Spinal cord (tissue), 10 donors: ENCODE measurements around the gene PRSS1. TPM values are rescaled to one million over a fixed set of nuclear protein-coding genes. Genes with fewer than 3 reads are reported as not detected.
"Not testable (repeated sequence)": the region's sequence is repeated elsewhere in the genome, so short reads cannot be mapped to it uniquely, and the experiment has no call there.

ENCODE experiments used
- DNase-seq, 6 donors: peaks; one replicate each; pipeline versions ENCODE4 v3.0.0 to v3.0.0-alpha.2; 2013 to 2015; ENCODE audit warnings: low spot score in 6 of 6, low read depth in 4 of 6
- H3K27ac ChIP-seq: one replicate; pipeline ENCODE4 v1.5.1; 2013; ENCODE audit warnings: low read depth, low read length, control low read depth
- H3K27me3 ChIP-seq: one replicate; pipeline ENCODE4 v1.6.1; 2013; ENCODE audit warnings: low read length; ENCODE audit not compliant: control insufficient read depth, insufficient read depth
- H3K36me3 ChIP-seq: one replicate; pipeline ENCODE4 v1.6.1; 2013; ENCODE audit warnings: low read length; ENCODE audit not compliant: control insufficient read depth, insufficient read depth
- H3K4me1 ChIP-seq: one replicate; pipeline ENCODE4 v1.6.1; 2013; ENCODE audit warnings: low read length; ENCODE audit not compliant: control insufficient read depth, insufficient read depth
- H3K4me3 ChIP-seq: one replicate; pipeline ENCODE4 v1.5.1; 2013; ENCODE audit warnings: low read depth, low read length, control low read depth
- H3K9me3 ChIP-seq: one replicate; pipeline ENCODE4 v1.6.1; 2013; ENCODE audit warnings: low read length; ENCODE audit not compliant: control insufficient read depth, insufficient read depth
- WGBS: methylation state at CpG from one replicate; pipeline ENCODE4 v1.1.5; 2013; ENCODE audit warnings: missing lambda C conversion rate; ENCODE audit not compliant: insufficient coverage; 5-methylcytosine and 5-hydroxymethylcytosine counted together
- polyA plus RNA-seq, 2 donors: library from polyadenylated mRNA; unstranded; fragments of 120-200 nt; gene quantifications; one replicate each; pipeline ENCODE4 v1.2.1, GENCODE V29; 2013; ENCODE audit not compliant: insufficient read length in 2 of 2
- total RNA-seq, 2 donors: library from RNA; depleted of rRNA in 1 of 2; stranded (reverse); fragments of 120-200 nt in 1 of 2; fragments of >200 nt in 1 of 2; gene quantifications; one replicate each; pipeline versions ENCODE4 v1.2.3 to v1.2.4, GENCODE V29; 2013 to 2014
- donor health status: healthy.

The PRSS1 gene
- total and polyA plus RNA-seq, 4 donors: 0.43 to 0.89 TPM; not detected in 2

DNA sequence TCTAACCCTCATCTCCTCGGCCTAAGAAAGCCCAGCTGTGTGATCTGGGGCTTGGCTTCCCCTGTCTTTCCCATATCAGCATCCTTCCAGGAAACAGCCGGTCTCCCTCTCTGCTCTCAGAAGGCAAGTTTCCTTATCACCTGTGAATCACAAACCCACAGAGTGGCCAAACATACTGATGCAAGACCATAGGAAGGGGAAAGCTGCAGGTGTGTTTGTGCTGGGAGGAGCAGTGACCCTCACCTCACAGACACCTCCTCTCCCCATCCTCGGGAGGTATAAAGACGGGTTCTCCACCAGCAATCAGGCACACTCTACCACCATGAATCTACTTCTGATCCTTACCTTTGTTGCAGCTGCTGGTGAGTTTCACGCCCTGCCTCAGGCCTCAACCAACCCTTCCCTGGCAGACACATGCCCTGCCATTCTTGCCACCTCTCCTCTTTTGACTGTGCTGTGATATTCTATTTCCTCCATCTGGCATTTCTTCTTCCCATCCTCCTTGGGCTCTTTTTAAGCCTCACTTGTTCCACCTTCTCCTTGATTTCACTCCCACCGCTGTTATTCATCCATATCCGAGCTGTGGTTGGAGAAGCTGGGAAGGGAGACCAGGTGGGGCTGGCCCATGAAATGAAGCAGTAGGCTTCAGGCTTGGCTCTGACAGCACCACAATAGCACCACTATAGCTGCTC lies 21.5 kb downstream of the PRSS1 start, which contains the start of gene PRSS2:
PRSS2 (plus strand) TSS at position 310 of the 692 bp plus-strand sequence; CDS start at position 323, 13 bp downstream.
- 89% methylated on average over 4 of the region's 7 CpGs for WGBS
- no peak for DNase-seq

DNA sequence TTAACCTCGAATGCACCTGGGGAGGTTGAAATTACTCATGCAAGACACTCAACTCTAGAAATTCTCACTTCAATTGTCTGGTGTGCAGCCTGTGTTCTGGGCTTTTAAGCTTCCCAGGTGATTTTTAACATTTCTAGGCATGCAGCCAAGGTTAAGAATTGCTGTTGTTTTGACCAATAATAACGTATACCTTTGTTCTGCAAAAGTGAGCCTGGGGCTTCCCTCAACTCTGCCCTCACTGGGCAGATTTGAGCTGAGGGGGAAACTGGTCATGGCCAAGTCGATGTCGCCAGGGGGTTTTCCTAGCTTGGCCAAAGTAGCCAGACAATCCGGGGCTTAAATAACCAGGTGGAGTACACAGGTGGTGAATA lies 22.1 kb downstream of the PRSS1 start:
- peak in 1 of 6 donors; percentile 12 for DNase-seq
- H3K4me1 ChIP-seq: no peaks in the 10 kb centered on the region
- WGBS: no CpG with 5 or more reads among the region's 5 CpGs

More for the DNA sequence above, 21.5 kb downstream of the PRSS1 start, which contains the start of gene PRSS2:
- Histone ChIP-seq H3K27ac (no peak within 1 kb of the TSS), H3K9me3 (no peaks in the 10 kb centered on the region), H3K36me3 (no peaks in the 10 kb centered on the region), H3K4me1 (no peaks in the 10 kb centered on the region), H3K27me3 (no peaks in the 10 kb centered on the region), H3K4me3 (no peak within 1 kb of the TSS)

DNA sequence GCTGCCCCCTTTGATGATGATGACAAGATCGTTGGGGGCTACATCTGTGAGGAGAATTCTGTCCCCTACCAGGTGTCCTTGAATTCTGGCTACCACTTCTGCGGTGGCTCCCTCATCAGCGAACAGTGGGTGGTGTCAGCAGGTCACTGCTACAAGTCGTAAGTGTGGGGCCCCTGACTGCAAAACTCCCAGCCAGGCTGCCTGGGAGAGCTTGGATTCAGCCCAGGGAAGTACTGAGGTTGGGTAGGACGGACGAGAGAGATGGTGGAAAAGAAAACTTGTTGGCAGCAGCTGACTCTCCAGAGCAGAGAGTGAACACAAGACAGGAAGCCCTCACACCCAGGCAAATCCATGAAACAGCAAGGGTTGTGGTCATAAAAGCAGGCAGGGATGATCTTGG lies 22.8 kb downstream of the PRSS1 start:
- DNase-seq: no peak
- H3K4me3 ChIP-seq: no peak overlapping the region
- H3K27ac ChIP-seq: no peak overlapping the region
- 42% methylated on average over 5 of the region's 6 CpGs for WGBS
- no peaks in the 10 kb centered on the region for H3K27me3 ChIP-seq
- no peaks in the 10 kb centered on the region for H3K4me1 ChIP-seq
- H3K36me3 ChIP-seq: no peaks in the 10 kb centered on the region
- no peaks in the 10 kb centered on the region for H3K9me3 ChIP-seq

More for the DNA sequence above, 22.1 kb downstream of the PRSS1 start:
- no peak overlapping the region for H3K4me3 ChIP-seq
- H3K27ac ChIP-seq: no peak overlapping the region
- no peaks in the 10 kb centered on the region for H3K27me3 ChIP-seq
- no peaks in the 10 kb centered on the region for H3K9me3 ChIP-seq
- H3K36me3 ChIP-seq: no peaks in the 10 kb centered on the region

DNA sequence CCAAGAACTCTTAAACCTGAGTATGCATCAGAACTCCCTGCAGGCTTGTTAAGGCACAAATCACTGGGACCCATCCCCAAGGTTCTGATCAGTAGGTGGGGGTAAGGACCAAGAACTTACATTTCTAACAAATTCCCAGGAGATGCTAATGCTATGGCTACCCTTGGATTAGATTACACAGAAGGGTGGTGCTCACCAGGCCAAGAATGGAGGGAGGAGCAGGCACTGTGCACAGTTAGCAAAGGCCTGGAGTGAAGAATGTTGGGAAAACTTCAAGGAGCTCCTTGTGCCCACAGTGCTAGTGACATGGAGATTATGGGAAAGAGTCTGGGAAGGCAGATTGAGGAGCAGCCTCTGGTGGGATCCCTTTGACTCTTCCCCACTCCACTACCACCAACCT lies 23.4 kb downstream of the PRSS1 start:
- no peaks in the 10 kb centered on the region for H3K4me1 ChIP-seq

DNA sequence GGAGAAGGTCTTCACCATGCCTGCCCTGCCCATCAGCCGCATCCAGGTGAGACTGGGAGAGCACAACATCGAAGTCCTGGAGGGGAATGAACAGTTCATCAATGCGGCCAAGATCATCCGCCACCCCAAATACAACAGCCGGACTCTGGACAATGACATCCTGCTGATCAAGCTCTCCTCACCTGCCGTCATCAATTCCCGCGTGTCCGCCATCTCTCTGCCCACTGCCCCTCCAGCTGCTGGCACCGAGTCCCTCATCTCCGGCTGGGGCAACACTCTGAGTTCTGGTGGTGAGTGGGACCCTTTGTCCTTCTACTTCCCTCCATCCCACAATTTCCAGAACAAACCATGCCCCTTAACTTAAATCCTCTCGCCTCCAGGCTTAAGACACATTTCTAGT lies 24.0 kb downstream of the PRSS1 start:
- WGBS: 96% methylated on average over 12 of the region's 12 CpGs
- Histone ChIP-seq H3K4me1 (no peaks in the 10 kb centered on the region), H3K36me3 (no peaks in the 10 kb centered on the region)

More for the DNA sequence above, 23.4 kb downstream of the PRSS1 start:
- Histone ChIP-seq H3K36me3 (no peaks in the 10 kb centered on the region), H3K27ac (no peak overlapping the region), H3K27me3 (no peaks in the 10 kb centered on the region), H3K4me3 (no peak overlapping the region), H3K9me3 (no peaks in the 10 kb centered on the region)
- no peak for DNase-seq

DNA sequence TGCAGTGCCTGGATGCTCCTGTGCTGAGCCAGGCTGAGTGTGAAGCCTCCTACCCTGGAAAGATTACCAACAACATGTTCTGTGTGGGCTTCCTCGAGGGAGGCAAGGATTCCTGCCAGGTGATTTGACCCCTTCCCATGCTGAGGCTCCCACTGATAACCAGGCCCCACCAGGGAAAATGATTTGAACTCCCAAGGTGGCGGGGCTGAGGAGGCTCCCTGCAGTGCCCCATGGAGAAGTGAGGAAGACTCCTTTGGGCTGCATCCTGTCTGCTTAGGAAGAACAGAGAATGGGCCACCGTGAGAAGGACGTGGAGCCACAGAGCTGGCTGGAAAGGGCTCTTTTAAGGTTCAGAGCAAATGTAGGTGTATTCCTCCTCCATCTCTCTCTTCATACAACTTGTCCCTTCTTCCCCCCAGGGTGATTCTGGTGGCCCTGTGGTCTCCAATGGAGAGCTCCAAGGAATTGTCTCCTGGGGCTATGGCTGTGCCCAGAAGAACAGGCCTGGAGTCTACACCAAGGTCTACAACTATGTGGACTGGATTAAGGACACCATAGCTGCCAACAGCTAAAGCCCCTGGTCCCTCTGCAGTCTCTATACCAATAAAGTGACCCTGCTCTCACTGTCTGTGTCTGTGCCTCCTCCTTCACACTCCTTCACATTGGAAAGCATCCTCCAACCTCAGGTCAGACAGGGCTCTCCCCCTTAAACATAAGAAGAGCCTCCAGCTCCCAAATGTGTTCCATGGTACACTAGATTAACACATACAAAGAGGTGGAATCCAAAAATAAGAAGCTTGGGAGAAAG lies 24.9 kb downstream of the PRSS1 start:
- 81% methylated on average over 3 of the region's 4 CpGs for WGBS
- Histone ChIP-seq H3K9me3 (no peaks in the 10 kb centered on the region), H3K27me3 (no peaks in the 10 kb centered on the region), H3K4me1 (no peaks in the 10 kb centered on the region), H3K36me3 (no peaks in the 10 kb centered on the region), H3K4me3 (no peak overlapping the region), H3K27ac (no peak overlapping the region)
- no peak for DNase-seq

More for the DNA sequence above, 24.0 kb downstream of the PRSS1 start:
- DNase-seq: no peak
- H3K27ac ChIP-seq: no peak overlapping the region
- no peak overlapping the region for H3K4me3 ChIP-seq
- H3K27me3 ChIP-seq: no peaks in the 10 kb centered on the region
- no peaks in the 10 kb centered on the region for H3K9me3 ChIP-seq

DNA sequence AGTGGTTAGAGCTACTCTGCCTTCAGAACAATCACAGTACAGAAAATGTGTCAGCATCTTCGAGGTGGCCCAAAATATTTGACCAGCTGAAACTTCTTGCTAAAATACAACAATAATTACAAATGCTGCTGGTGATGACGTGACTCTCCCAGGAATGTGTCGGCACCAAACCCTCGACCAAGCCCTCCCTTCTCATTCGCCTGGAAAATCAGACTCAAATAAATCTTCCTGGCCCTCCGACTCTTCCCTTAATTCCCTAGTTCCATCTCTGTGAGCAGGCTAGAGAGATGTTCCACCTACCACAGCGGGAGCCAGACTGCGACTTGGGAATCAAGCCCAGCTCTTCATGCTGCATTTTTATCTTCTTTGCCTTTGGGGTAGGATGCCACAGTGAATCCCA lies 25.6 kb downstream of the PRSS1 start:
- Histone ChIP-seq H3K27ac (no peak overlapping the region), H3K36me3 (no peaks in the 10 kb centered on the region), H3K27me3 (no peaks in the 10 kb centered on the region), H3K9me3 (no peaks in the 10 kb centered on the region), H3K4me1 (no peaks in the 10 kb centered on the region), H3K4me3 (no peak overlapping the region)
- DNase-seq: no peak
- WGBS: 81% methylated on average over 8 of the region's 8 CpGs

DNA sequence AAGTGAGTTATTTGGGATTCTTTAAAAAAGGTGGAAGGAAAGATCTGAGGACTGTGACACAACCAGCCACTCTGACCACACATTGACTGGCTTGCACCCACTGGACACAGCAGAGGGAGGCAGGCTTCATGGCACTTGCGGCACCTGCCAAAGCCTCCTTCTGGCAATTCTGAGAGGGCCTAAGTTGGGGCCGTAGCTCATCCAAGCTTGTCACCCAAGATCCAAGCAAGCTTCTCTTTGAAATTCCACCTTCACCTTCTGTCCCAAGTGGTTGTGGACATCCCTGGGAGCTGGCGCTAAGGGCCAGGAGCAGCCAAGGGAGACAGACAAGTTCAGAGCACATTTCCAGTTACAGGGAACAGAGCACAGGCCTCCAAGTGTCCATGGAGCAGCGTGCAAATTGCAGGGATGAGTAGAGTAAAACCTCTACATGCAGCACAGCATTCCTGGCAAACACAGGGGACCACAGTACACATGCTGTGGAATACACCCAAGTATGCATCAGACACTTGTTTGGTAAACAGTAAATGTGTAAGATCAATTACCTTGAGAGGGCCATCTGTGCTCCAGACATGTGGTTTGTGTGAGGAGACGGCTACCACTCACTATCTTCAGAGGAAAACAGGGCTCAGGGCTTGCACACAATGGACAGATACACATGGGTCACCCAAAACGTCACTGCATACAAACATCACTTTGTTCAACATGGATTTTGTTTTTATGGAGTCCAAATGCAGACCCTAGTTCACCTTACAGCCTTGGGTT lies 26.3 kb downstream of the PRSS1 start:
- not testable (repeated sequence) for H3K27me3 ChIP-seq, H3K9me3 ChIP-seq, H3K4me1 ChIP-seq, DNase-seq, H3K36me3 ChIP-seq, H3K4me3 ChIP-seq, H3K27ac ChIP-seq
- 90% methylated on average over 4 of the region's 6 CpGs for WGBS

DNA sequence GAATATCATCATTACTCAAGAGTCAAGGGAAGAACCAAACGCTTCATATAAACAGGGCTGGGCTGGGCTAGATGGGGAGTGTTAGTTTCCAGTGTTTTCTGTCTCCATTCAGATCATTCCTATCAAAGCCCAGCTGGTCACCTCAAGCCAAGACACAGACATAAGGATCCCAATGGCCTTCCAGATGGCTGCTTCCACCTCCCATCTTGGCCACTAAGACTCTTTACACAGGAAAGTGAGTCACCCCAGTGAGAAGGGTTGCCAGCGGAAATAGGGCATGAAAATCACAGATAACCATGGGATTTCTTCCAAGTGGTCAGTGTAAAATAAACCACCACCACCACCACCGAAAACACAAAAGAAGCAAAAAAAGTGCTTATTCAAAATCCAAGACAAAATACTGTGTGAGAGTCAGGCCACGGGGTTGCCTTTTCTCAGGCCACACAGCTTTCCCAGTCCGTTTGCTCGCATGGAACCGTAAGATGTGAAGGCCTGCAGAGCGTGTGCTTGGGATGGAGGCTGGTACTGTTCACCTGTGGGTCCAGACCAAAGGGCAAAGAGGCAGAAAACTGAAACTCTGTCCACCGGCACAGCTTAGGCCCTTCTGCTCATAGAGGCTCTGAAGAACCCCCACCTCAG lies 27.1 kb downstream of the PRSS1 start:
- no peak overlapping the region for H3K27ac ChIP-seq

More for the DNA sequence above, 27.1 kb downstream of the PRSS1 start:
- no peaks in the 10 kb centered on the region for H3K4me1 ChIP-seq
- no peaks in the 10 kb centered on the region for H3K36me3 ChIP-seq
- H3K27me3 ChIP-seq: no peaks in the 10 kb centered on the region
- H3K9me3 ChIP-seq: no peaks in the 10 kb centered on the region
- DNase-seq: no peak
- H3K4me3 ChIP-seq: no peak overlapping the region
- 93% methylated on average over 7 of the region's 9 CpGs for WGBS
